RWPE1 (cell line): Measurements from ENCODE around the gene DHCR24.

ENCODE experiments used
- CTCF ChIA-PET: fragments of 350-600 bp; sonication (Branson Sonifier 250); formaldehyde crosslinking; extraction: SDS; loops from one replicate; lab custom pipeline; 2021; lab: Yijun Ruan, JAX
- POLR2A ChIA-PET: fragments of 400-600 bp; formaldehyde crosslinking; extraction: SDS; loops from one replicate; lab custom pipeline; 2020; ENCODE audit warnings: antibody characterized with exemption; ENCODE audit not compliant: low non-redundant PET; lab: Yijun Ruan, JAX
- DNase-seq: peaks from one replicate; pipeline ENCODE4 v3.0.0; 2012; ENCODE audit warnings: low spot score
- H3K27ac ChIP-seq: fragments of 450-650 bp; 2 replicates; pipeline ENCODE4 v1.5.1; 2017
- CTCF ChIP-seq: fragments of 450-650 bp; conservative IDR thresholded peaks from 2 replicates; pipeline ENCODE4 v1.5.1; 2017; ENCODE audit warnings: low read depth, mild to moderate bottlenecking

Gene DHCR24

GRCh38 chr1:54825696-54826095, 61.3 kb downstream of the DHCR24 start:
- ChIA-PET CTCF (no interaction called here), POLR2A (no interaction called here)
- no peak for TF ChIP-seq CTCF
- H3K27ac ChIP-seq = no peak overlapping the region
- no peak for DNase-seq

GRCh38 chr1:54823670-54824069, 63.3 kb downstream of the DHCR24 start:
- POLR2A ChIA-PET = no interaction called here
- no peak overlapping the region for H3K27ac ChIP-seq
- CTCF ChIA-PET = no interaction called here
- no peak for TF ChIP-seq CTCF
- no peak for DNase-seq

- POLR2A ChIA-PET = no interaction called here
- CTCF ChIA-PET = interaction anchor here (0.6 kb wide), 1 partner anchor 368 kb away, joined by 3 read pairs; no protein-coding TSS in a partner anchor
- no peak overlapping the region for H3K27ac ChIP-seq
- no peak for DNase-seq
- TF ChIP-seq CTCF = no peak
Observed at GRCh38 chr1:54819733-54820132, 67.3 kb downstream of the DHCR24 start.

- H3K27ac ChIP-seq = no peak overlapping the region
- no peak for DNase-seq
- POLR2A ChIA-PET = no interaction called here
- CTCF ChIA-PET = no interaction called here
- TF ChIP-seq CTCF = no peak
Observed at GRCh38 chr1:54819195-54819536, 67.8 kb downstream of the DHCR24 start.

GRCh38 chr1:54818461-54819194, 68.4 kb downstream of the DHCR24 start:
- DNase-seq = no peak
- no peak overlapping the region for H3K27ac ChIP-seq
- ChIA-PET CTCF (no interaction called here), POLR2A (no interaction called here)
- no peak for TF ChIP-seq CTCF

- ChIA-PET POLR2A (interaction anchor here (0.5 kb wide), 1 partner anchor 1930 kb away, joined by 7 read pairs; no protein-coding TSS in a partner anchor), CTCF (no interaction called here)
- H3K27ac ChIP-seq = no peak overlapping the region
- no peak for TF ChIP-seq CTCF
- no peak for DNase-seq
Observed at GRCh38 chr1:54816951-54817350, 70.0 kb downstream of the DHCR24 start.
